Subcutaneous abdominal adipose tissue (tissue), 5 donors: ENCODE results near the gene WSCD1.

ENCODE experiments used
- H3K27ac ChIP-seq: one replicate; pipeline ENCODE4 v1.7.0; 2013; ENCODE audit warnings: low read depth, mild to moderate bottlenecking, inconsistent platforms, low read length, moderate library complexity
- H3K27me3 ChIP-seq, 5 donors: one replicate each; pipeline ENCODE4 v1.7.0; 2013; ENCODE audit warnings: low read length in 5 of 5, inconsistent platforms in 1 of 5; ENCODE audit not compliant: control insufficient read depth in 5 of 5, insufficient read depth in 4 of 5
- H3K36me3 ChIP-seq, 5 donors: one replicate each; pipeline ENCODE4 v1.7.0; 2013; ENCODE audit warnings: low read length in 5 of 5; ENCODE audit not compliant: control insufficient read depth in 5 of 5, insufficient read depth in 5 of 5
- H3K4me1 ChIP-seq, 5 donors: one replicate each; pipeline ENCODE4 v1.7.0; 2013; ENCODE audit warnings: low read length in 5 of 5, mild to moderate bottlenecking in 3 of 5, moderate library complexity in 1 of 5; ENCODE audit not compliant: control insufficient read depth in 5 of 5, insufficient read depth in 5 of 5
- H3K4me3 ChIP-seq, 5 donors: one replicate each; pipeline ENCODE4 v1.7.0; 2013; ENCODE audit warnings: low read length in 5 of 5, low read depth in 1 of 5
- H3K9ac ChIP-seq, 5 donors: one replicate each; pipeline ENCODE4 v1.7.0; 2013; ENCODE audit warnings: low read length in 5 of 5, mild to moderate bottlenecking in 4 of 5, moderate library complexity in 3 of 5
- H3K9me3 ChIP-seq, 5 donors: one replicate each; pipeline ENCODE4 v1.7.0; 2013; ENCODE audit warnings: low read length in 5 of 5; ENCODE audit not compliant: control insufficient read depth in 5 of 5
- donor health status: healthy.
- donor health status: healthy.
- donor health status: healthy.
- donor health status: healthy.
- donor health status: healthy.

Gene WSCD1

DNA sequence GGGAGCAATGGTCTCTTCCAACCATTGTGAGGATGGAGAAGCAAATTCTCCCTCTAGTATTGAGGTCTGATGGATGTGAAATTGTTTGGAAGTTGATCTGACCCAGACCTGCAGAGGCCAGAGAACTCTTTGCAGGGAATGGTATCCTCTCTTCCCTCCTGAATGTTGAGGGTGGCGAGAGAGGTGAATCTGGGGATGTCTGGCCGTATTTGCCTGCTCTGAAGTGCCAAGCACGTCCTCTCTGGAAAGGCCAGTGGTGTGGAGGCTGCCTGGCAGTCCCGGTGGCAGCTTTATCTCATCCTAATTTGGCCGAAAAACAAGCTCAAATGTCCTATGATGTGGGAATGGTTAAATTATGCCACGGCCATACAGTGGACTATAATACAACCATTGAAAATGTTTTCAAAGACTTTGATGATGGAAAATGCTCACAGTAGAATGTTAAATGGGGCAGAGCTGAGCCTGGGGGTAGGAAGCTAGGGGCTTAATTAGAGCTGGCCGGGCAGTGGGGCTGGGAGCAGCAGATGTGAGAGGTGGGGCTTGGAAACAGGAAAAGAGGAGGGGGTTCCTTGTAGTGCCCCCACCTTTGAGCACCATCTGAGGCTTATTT lies 30.8 kb downstream of the WSCD1 start:
- no peak overlapping the region for H3K9ac ChIP-seq
- no peak overlapping the region for H3K4me3 ChIP-seq
- no peak overlapping the region for H3K27ac ChIP-seq
- no peaks in the 10 kb centered on the region for H3K9me3 ChIP-seq
- no peaks in the 10 kb centered on the region for H3K36me3 ChIP-seq
- H3K27me3 ChIP-seq: peaks cover 0 to 8% (median 0%) of the 10 kb centered on the region in 5 donors
- H3K4me1 ChIP-seq: peaks cover 0 to 38% (median 4%) of the 10 kb centered on the region in 5 donors

DNA sequence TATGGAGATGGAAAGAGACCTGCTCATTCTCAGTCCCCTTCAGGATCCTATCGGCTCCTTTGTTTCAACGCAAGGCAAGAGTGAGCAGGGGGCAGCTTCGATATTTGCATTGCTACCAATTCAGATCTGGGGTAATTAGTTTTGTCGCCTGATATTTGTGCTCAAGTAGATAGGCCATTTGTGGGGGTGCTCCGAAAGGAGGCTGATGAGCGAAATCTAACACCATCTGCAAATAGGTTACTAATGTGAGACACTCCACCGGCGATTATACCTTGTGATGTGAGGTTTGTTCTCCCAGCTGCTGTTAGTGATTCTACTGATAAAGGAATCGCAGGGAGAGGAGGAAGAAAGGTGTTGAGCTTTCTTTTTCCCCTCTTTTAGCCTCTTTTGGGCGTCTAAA lies 31.5 kb downstream of the WSCD1 start:
- Histone ChIP-seq H3K27ac (no peak overlapping the region), H3K4me3 (no peak overlapping the region), H3K36me3 (no peaks in the 10 kb centered on the region), H3K4me1 (peaks cover 0 to 38% (median 4%) of the 10 kb centered on the region in 5 donors), H3K9ac (no peak overlapping the region), H3K9me3 (peaks cover 0 to 5% (median 0%) of the 10 kb centered on the region in 5 donors), H3K27me3 (peaks cover 0 to 8% (median 0%) of the 10 kb centered on the region in 5 donors)

DNA sequence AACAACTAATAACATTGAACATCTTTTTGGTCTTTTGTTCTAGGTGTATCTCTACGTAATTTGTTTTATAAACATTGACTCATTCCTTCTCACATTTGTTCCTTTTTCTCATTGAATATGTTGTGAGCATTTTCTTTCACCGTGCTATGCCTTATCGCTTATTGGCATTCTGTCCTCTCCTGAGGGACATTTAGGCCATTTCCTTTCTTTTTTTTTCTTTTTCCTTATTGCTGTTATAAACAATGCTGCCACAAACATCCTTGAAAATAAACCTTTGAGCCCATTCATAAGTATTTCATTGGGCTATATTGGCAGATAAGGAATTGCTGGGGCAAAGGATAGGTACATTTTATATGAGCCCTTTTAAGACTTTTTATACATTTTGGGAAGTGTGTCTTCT lies 32.4 kb downstream of the WSCD1 start:
- peaks cover 0 to 8% (median 0%) of the 10 kb centered on the region in 5 donors for H3K27me3 ChIP-seq
- peaks cover 0 to 5% (median 0%) of the 10 kb centered on the region in 5 donors for H3K9me3 ChIP-seq
- H3K27ac ChIP-seq: no peak overlapping the region
- H3K36me3 ChIP-seq: no peaks in the 10 kb centered on the region
- H3K4me1 ChIP-seq: peaks cover 0 to 37% (median 4%) of the 10 kb centered on the region in 5 donors
- H3K9ac ChIP-seq: no peak overlapping the region
- H3K4me3 ChIP-seq: no peak overlapping the region

DNA sequence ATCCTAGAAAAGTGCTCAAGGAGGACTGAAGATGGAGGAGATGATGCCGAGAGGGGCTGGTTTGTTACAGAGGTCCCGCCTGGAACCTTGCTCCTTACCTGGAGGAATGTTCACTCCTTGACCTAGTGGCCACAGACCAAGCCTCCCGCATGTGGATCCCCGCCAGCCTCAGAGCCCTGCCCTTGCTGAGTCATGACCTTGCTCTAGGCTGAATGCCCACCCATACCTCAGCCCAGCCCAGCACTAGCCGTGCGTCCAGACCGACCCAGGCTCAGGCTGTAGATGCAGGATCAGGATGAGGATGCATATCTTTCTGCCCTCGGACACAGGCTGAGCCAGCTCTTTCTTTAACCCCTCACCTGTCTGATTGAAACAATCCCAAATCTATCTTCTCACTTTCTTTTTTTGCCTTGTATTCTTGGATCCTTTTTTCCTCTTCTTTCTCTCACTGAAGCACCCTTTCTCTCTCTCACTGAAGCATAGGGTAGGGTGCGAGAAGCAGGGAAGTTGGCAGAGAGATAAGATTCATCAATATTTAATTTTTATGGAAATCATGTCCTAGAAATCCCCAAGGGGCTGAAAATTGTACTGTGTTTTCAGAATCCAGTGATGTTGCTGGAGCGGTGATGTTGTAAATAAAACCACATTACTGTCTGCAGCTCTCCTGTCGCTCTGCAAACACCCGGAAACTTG lies 34.9 kb downstream of the WSCD1 start:
- Histone ChIP-seq H3K4me3 (no peak overlapping the region), H3K27me3 (peaks cover 0 to 5% (median 0%) of the 10 kb centered on the region in 5 donors), H3K4me1 (peaks cover 0 to 23% (median 0%) of the 10 kb centered on the region in 5 donors), H3K9ac (no peak overlapping the region), H3K27ac (no peak overlapping the region), H3K36me3 (no peaks in the 10 kb centered on the region), H3K9me3 (peaks cover 0 to 5% (median 0%) of the 10 kb centered on the region in 5 donors)

DNA sequence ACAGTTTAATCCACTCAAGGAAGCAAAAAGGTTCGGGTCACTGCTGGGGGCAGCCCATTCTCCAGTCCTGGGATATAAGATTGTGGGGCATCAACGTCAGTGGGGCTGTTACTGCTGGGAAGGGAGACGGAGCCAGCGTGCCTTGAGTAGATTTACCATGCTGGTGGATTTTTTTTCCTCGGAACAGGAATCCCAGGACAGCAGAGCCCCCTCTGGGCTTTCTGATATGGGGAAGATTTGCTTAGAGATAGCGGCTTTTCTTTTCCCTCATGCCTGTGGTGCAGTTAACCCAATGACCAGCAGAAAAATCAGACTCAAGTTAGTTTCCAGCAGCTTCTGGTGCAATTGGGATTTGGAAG lies 35.4 kb downstream of the WSCD1 start:
- Histone ChIP-seq H3K27me3 (peaks cover 0 to 3% (median 0%) of the 10 kb centered on the region in 5 donors), H3K9ac (no peak overlapping the region), H3K4me3 (no peak overlapping the region), H3K36me3 (no peaks in the 10 kb centered on the region), H3K4me1 (peaks cover 0 to 21% (median 0%) of the 10 kb centered on the region in 5 donors), H3K27ac (no peak overlapping the region), H3K9me3 (peaks cover 0 to 5% (median 0%) of the 10 kb centered on the region in 5 donors)

DNA sequence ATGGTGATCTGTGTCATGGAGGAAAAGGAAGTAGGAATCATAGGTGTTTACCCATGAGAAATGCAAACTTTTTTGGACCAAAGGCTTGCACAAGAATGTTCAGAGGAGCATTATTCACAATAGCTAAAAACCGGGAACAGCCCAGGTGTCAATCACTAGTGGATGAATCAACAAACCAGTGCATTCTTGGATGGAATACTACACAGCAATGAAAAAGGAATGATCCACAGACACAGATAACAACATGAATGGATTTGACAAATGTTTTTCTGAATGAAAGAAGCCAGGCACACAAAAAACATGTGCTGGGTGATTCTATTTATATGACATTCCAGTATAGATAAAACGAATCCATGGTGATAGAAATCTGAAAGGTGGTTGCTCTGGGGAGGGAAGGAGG lies 36.0 kb downstream of the WSCD1 start:
- Histone ChIP-seq H3K4me1 (peaks cover 0 to 19% (median 0%) of the 10 kb centered on the region in 5 donors), H3K27me3 (peaks cover 0 to 3% (median 0%) of the 10 kb centered on the region in 5 donors), H3K36me3 (no peaks in the 10 kb centered on the region), H3K9me3 (peaks cover 0 to 5% (median 0%) of the 10 kb centered on the region in 5 donors), H3K27ac (no peak overlapping the region), H3K4me3 (no peak overlapping the region), H3K9ac (no peak overlapping the region)

DNA sequence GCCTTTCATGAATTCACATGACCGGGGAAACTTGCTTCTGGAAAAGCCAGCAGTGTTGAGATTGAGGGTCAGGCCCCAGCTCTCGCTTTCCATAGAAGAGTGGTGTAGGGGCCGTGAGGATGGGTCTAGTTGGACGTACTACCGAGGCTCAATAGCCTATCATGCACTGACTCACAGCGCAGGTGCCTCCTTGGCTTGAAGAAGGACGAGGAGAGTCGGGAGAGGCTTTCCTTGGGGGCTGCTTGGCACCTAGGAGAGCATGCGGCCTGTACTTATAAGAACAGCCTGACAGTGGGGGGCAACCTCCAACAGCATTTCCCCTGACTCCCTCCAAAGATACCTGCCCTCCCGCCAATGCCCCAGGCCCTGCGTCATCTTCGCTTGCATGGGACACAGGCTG lies 37.6 kb downstream of the WSCD1 start:
- H3K27ac ChIP-seq: no peak overlapping the region
- no peak overlapping the region for H3K4me3 ChIP-seq
- no peak overlapping the region for H3K9ac ChIP-seq
- H3K9me3 ChIP-seq: peaks cover 0 to 5% (median 0%) of the 10 kb centered on the region in 5 donors
- peaks cover 0 to 3% (median 0%) of the 10 kb centered on the region in 5 donors for H3K27me3 ChIP-seq
- peaks cover 0 to 9% (median 0%) of the 10 kb centered on the region in 5 donors for H3K4me1 ChIP-seq
- no peaks in the 10 kb centered on the region for H3K36me3 ChIP-seq

DNA sequence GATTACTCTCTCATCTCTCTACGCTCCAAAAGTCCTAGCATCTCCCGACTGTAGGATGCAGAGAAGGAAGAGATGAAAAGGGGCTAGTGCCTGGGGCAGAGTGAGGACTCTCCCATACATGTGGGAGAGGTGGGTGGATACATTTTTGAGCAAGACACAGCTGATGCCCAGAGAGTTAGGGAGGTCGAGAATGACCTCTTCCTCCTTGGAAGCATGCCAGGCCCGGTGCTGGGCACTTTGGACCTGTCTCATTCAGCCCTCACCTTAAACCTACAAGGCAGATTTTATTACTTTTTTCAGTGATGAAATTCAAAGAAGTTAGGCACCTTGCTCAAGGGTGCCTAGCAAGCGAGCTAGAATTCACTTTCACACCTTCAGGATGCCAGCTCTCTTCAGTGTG lies 38.2 kb downstream of the WSCD1 start:
- no peaks in the 10 kb centered on the region for H3K36me3 ChIP-seq
- no peak overlapping the region for H3K27ac ChIP-seq
- H3K9ac ChIP-seq: no peak overlapping the region
- H3K4me3 ChIP-seq: no peak overlapping the region
- H3K9me3 ChIP-seq: peaks cover 0 to 5% (median 0%) of the 10 kb centered on the region in 5 donors
- H3K4me1 ChIP-seq: peaks cover 0 to 3% (median 0%) of the 10 kb centered on the region in 5 donors
- H3K27me3 ChIP-seq: peaks cover 0 to 3% (median 0%) of the 10 kb centered on the region in 5 donors

DNA sequence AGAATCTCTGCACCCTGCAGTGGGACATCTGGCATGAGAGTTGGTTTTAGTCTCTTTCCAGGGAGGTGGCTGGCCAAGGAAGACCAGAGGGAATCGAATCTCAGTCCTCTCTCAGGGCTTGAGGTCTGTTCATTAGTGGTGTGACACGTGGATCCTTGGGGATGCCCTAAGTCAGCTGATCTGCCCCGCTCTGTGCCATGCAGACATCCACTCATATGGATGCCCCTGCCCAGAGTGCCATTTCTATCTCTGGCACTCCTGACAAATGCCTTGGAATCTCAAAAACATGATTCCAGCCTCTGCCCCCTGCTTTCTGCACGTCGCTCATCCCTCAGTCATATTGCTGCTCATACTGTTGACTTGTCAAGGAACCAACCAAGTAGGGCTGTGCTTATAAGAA lies 38.8 kb downstream of the WSCD1 start:
- no peak overlapping the region for H3K27ac ChIP-seq
- H3K9ac ChIP-seq: no peak overlapping the region
- H3K9me3 ChIP-seq: peaks cover 0 to 5% (median 0%) of the 10 kb centered on the region in 5 donors
- no peaks in the 10 kb centered on the region for H3K4me1 ChIP-seq
- peaks cover 0 to 3% (median 0%) of the 10 kb centered on the region in 5 donors for H3K27me3 ChIP-seq
- no peaks in the 10 kb centered on the region for H3K36me3 ChIP-seq
- no peak overlapping the region for H3K4me3 ChIP-seq

DNA sequence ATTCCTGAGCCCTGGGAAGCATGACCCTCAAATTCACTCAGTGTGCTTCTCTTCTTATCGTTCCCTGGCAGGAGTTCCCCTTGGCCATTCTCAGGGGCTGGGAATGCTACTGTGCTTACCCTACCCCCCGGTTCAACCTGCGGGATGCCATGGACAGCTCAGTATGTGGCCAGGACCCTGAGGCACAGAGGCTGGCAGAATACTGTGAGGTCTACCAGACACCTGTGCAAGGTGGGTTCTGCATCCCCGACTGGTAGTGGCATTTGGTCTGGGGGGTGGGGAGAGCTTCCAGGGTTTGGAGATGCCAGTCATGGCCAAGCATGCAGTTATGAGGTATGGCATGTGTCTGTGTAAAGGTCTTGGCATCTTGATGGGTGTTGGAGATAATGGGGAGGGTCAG lies 39.4 kb downstream of the WSCD1 start:
- no peak overlapping the region for H3K27ac ChIP-seq
- H3K36me3 ChIP-seq: no peaks in the 10 kb centered on the region
- H3K27me3 ChIP-seq: peaks cover 0 to 3% (median 0%) of the 10 kb centered on the region in 5 donors
- H3K4me3 ChIP-seq: no peak overlapping the region
- H3K4me1 ChIP-seq: no peaks in the 10 kb centered on the region
- no peak overlapping the region for H3K9ac ChIP-seq
- H3K9me3 ChIP-seq: peaks cover 0 to 5% (median 0%) of the 10 kb centered on the region in 5 donors
